GM23338 (cell line): Measurements from ENCODE around the gene BPIFB6. TPM values are rescaled to one million over a fixed set of nuclear protein-coding genes. Genes with fewer than 3 reads are reported as not detected.

ENCODE experiments used
- ATAC-seq: fragments of 200-7000 bp; cut with Tn5 transposase; 3 replicates; pipeline ENCODE4 v1.9.1; 2020
- DNase-seq: peaks from one replicate; pipeline ENCODE4 v3.0.0-alpha.2; 2015; ENCODE audit warnings: low spot score
- H2AFZ ChIP-seq: fragments of 200-600 bp; sonication (generic); 2 replicates; pipeline ENCODE4 v1.8.0; 2016; ENCODE audit warnings: antibody characterized with exemption, mild to moderate bottlenecking, moderate library complexity
- H3F3A ChIP-seq: fragments of 200-600 bp; sonication (generic); replicated peaks from 2 replicates; pipeline ENCODE4 v1.8.0; 2017; ENCODE audit warnings: antibody characterized with exemption, mixed run types, low read depth
- H3K27ac ChIP-seq: fragments of 200-600 bp; sonication (generic); 2 replicates; pipeline ENCODE4 v1.6.1; 2016; ENCODE audit warnings: low read depth
- H3K27me3 ChIP-seq: fragments of 200-600 bp; sonication (generic); 2 replicates; pipeline ENCODE4 v1.8.0; 2016; ENCODE audit warnings: mild to moderate bottlenecking, mixed run types, moderate library complexity; ENCODE audit not compliant: insufficient read depth
- H3K36me3 ChIP-seq: fragments of 200-600 bp; sonication (generic); 2 replicates; pipeline ENCODE4 v1.8.0; 2016; ENCODE audit warnings: mild to moderate bottlenecking; ENCODE audit not compliant: insufficient read depth
- H3K4me1 ChIP-seq: fragments of 200-600 bp; sonication (generic); 2 replicates; pipeline ENCODE4 v1.8.0; 2016; ENCODE audit warnings: mild to moderate bottlenecking, moderate library complexity; ENCODE audit not compliant: insufficient read depth
- H3K4me2 ChIP-seq: fragments of 200-600 bp; sonication (generic); 2 replicates; pipeline ENCODE4 v1.7.1; 2017; ENCODE audit warnings: mixed run types
- H3K4me3 ChIP-seq: fragments of 200-600 bp; sonication (generic); 2 replicates; pipeline ENCODE4 v1.6.1; 2016; ENCODE audit warnings: mixed run types
- H3K79me2 ChIP-seq: fragments of 200-600 bp; sonication (generic); replicated peaks from 2 replicates; pipeline ENCODE4 v1.8.0; 2017; ENCODE audit warnings: mild to moderate bottlenecking; ENCODE audit not compliant: insufficient read depth
- H3K9me2 ChIP-seq: fragments of 200-600 bp; sonication (generic); 2 replicates; pipeline ENCODE4 v1.8.0; 2017; ENCODE audit not compliant: insufficient read depth
- H4K20me1 ChIP-seq: fragments of 200-600 bp; sonication (generic); replicated peaks from 2 replicates; pipeline ENCODE4 v1.8.0; 2017; ENCODE audit warnings: mild to moderate bottlenecking; ENCODE audit not compliant: insufficient read depth
- H3K27ac Mint-ChIP-seq: 2 replicates; pipeline ENCODE4 v1.8.0; 2020; ENCODE audit warnings: inconsistent platforms, mild to moderate bottlenecking, moderate library complexity, mixed read lengths
- H3K27me3 Mint-ChIP-seq: 3 replicates; pipeline ENCODE4 v1.8.0; 2022; ENCODE audit warnings: low read depth, mild to moderate bottlenecking, moderate library complexity, mixed read lengths, inconsistent platforms; ENCODE audit not compliant: insufficient read depth, poor library complexity
- H3K36me3 Mint-ChIP-seq: 3 replicates; pipeline ENCODE4 v1.8.0; 2021; ENCODE audit warnings: low read depth, mild to moderate bottlenecking, inconsistent platforms, moderate library complexity, mixed read lengths
- H3K4me1 Mint-ChIP-seq: 3 replicates; pipeline ENCODE4 v1.8.0; 2020; ENCODE audit warnings: mild to moderate bottlenecking, inconsistent platforms, mixed read lengths
- H3K4me3 Mint-ChIP-seq: 3 replicates; pipeline ENCODE4 v1.8.0; 2021; ENCODE audit warnings: moderate library complexity, mild to moderate bottlenecking, inconsistent platforms, mixed read lengths
- H3K9me3 Mint-ChIP-seq: 3 replicates; pipeline ENCODE4 v1.8.0; 2020; ENCODE audit warnings: moderate library complexity, mild to moderate bottlenecking, inconsistent platforms, mixed read lengths
- CREB1 ChIP-seq: fragments of 250-450 bp; sonication (Bioruptor Pico); IDR thresholded peaks from 2 replicates; pipeline ENCODE4 v1.5.0; 2020; ENCODE audit warnings: low read depth, mild to moderate bottlenecking, moderate library complexity
- EZH2 ChIP-seq: fragments of 200-600 bp; sonication (generic); IDR thresholded peaks from one replicate; pipeline ENCODE4 v1.8.0; 2017; ENCODE audit warnings: antibody characterized with exemption, mild to moderate bottlenecking, low read depth; ENCODE audit not compliant: unreplicated experiment
- EZH2phosphoT487 ChIP-seq: fragments of 200-600 bp; sonication (generic); IDR thresholded peaks from one replicate; pipeline ENCODE4 v1.8.1; 2018; ENCODE audit warnings: antibody characterized with exemption; ENCODE audit not compliant: unreplicated experiment
- JUNB ChIP-seq: IDR thresholded peaks from one replicate; pipeline ENCODE4 v1.6.1; 2016; ENCODE audit warnings: antibody characterized with exemption; ENCODE audit not compliant: unreplicated experiment
- NANOG ChIP-seq: IDR thresholded peaks from 2 replicates; pipeline ENCODE4 v1.6.1; 2016; ENCODE audit warnings: antibody characterized with exemption, borderline replicate concordance
- POLR2AphosphoS5 ChIP-seq: IDR thresholded peaks from 2 replicates; pipeline ENCODE4 v1.6.1; 2016; ENCODE audit warnings: antibody characterized with exemption, low read depth
- STAT1 ChIP-seq: IDR thresholded peaks from one replicate; pipeline ENCODE4 v1.6.1; 2016; ENCODE audit warnings: antibody characterized with exemption; ENCODE audit not compliant: unreplicated experiment
- ZNF114 ChIP-seq: fragments of 250-450 bp; sonication (Bioruptor Pico); IDR thresholded peaks from 2 replicates; pipeline ENCODE4 v1.5.0; 2020; ENCODE audit warnings: mild to moderate bottlenecking, moderate library complexity
- ZNF331 ChIP-seq: fragments of 250-450 bp; sonication (Bioruptor Pico); IDR thresholded peaks from 2 replicates; pipeline ENCODE4 v1.5.0; 2020; ENCODE audit warnings: low read depth, mild to moderate bottlenecking, moderate library complexity
- polyA plus RNA-seq: library from polyadenylated mRNA; unstranded; fragments of >200 nt; fragmentation: Nextera tagmentation; extraction: Ambion mirVana; gene quantifications from 2 replicates; pipeline ENCODE4 v1.2.1, GENCODE V29; 2016
- total RNA-seq: library from RNA; depleted of rRNA; stranded (reverse); fragments of >200 nt; shearing (Covaris generic); gene quantifications from 2 replicates; pipeline ENCODE4 v1.2.3, GENCODE V29; 2014
- TF ChIP-seq, protein P1 (sequence below): IDR thresholded peaks from one replicate; pipeline ENCODE4 v1.6.1; 2018; ENCODE audit warnings: antibody characterized with exemption; ENCODE audit not compliant: unreplicated experiment
- TF ChIP-seq, protein P2 (sequence below), 2 experiments: fragments of 200-600 bp in 1 of 2; sonication (generic) in 1 of 2; conservative IDR thresholded peaks; 2 replicates each; pipeline versions ENCODE4 v1.5.1 to v1.6.1; 2016 to 2017; ENCODE audit warnings: antibody characterized with exemption in 2 of 2, low read depth in 2 of 2, mild to moderate bottlenecking in 2 of 2, moderate library complexity in 1 of 2
- TF ChIP-seq, protein P3 (sequence below): IDR thresholded peaks from 2 replicates; pipeline ENCODE4 v1.6.1; 2016; ENCODE audit warnings: antibody characterized with exemption

BPIFB6 gene
- total and polyA plus RNA-seq, 2 experiments from 2014 or later, result not detected

DNA sequence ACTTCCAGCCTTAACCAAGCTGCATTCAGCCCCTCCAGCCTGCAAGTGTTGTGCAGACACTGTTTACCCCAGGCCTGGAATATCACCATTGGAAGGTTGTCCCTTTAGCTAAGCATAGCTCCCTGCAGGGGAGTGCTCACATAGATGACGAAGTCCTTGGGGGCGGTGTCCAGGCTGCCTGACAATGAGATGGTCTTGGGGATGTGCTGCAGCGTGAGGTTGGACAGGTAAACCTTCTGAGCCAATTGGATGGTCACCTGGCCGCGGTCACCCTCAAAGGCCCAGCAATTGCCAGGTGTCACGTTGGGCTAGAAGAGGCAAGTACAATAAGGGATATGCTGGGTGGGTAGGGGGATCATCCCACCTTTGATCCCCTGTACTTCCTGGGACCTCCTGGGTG, 45.9 kb upstream of the BPIFB6 start:
- no peaks in the 10 kb centered on the region for H3K9me3 Mint-ChIP-seq
- peaks cover 12% of the 10 kb centered on the region for H3K27me3 Mint-ChIP-seq
- no peak for ATAC-seq

DNA sequence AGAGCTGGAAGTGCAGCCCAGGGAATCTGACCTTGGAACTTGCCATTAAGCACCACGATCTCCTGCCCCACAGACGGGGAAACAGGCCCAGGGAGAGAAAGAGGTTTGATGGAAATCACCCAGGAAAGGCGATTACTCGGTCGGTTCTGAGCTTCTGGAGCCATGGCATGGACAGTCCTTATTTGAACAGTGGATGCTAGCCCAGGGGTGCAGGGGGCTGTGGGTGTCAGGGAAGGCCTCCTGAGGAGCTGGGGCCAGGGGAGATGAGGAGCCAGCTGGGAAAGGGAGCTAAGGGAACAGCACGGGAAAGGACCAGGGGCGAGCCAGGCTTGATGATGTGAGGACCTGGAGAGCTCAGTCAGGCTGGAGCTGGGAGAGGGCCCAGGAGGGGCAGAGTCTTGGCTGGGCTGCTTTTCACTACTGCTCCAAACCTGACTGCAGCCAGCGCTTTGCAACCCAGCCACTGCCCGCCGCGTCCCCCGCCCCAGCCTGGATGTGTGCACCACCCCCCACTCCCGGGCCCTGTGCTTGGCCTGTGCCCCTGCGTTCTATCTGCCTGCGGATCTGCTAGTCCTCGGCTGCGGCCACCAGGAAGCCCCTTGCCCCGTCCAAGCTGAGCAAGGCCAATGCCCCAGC, 45.0 kb upstream of the BPIFB6 start:
- Mint-ChIP-seq H3K36me3 (no peaks in the 10 kb centered on the region), H3K4me1 (no peaks in the 10 kb centered on the region; the same call in 2 of the 3 replicates), H3K4me3 (no peak overlapping the region), H3K9me3 (no peaks in the 10 kb centered on the region), H3K27me3 (peaks cover 6% of the 10 kb centered on the region), H3K27ac (no peak overlapping the region)
- no peaks in the 10 kb centered on the region for H3K79me2 ChIP-seq
- ATAC-seq (no peak; the same call in 2 of the 3 replicates), DNase-seq (no peak)
- no peak overlapping the region for H3K4me3 ChIP-seq
- H3K27me3 ChIP-seq, result no peaks in the 10 kb centered on the region
- no peaks in the 10 kb centered on the region for H4K20me1 ChIP-seq
- no peak overlapping the region; the same call in 1 of the 2 replicates for H2AFZ ChIP-seq
- no peaks in the 10 kb centered on the region for H3F3A ChIP-seq
- H3K9me2 ChIP-seq, result no peaks in the 10 kb centered on the region
- H3K4me2 ChIP-seq, result no peak overlapping the region
- H3K36me3 ChIP-seq, result no peaks in the 10 kb centered on the region
- no peak overlapping the region for H3K27ac ChIP-seq
- no peaks in the 10 kb centered on the region for H3K4me1 ChIP-seq
- no peak for TF ChIP-seq ZNF114 (CRISPR knock-in tag)
- no peak for TF ChIP-seq NANOG
- TF ChIP-seq JUNB, result no peak
- TF ChIP-seq, protein P1, sequence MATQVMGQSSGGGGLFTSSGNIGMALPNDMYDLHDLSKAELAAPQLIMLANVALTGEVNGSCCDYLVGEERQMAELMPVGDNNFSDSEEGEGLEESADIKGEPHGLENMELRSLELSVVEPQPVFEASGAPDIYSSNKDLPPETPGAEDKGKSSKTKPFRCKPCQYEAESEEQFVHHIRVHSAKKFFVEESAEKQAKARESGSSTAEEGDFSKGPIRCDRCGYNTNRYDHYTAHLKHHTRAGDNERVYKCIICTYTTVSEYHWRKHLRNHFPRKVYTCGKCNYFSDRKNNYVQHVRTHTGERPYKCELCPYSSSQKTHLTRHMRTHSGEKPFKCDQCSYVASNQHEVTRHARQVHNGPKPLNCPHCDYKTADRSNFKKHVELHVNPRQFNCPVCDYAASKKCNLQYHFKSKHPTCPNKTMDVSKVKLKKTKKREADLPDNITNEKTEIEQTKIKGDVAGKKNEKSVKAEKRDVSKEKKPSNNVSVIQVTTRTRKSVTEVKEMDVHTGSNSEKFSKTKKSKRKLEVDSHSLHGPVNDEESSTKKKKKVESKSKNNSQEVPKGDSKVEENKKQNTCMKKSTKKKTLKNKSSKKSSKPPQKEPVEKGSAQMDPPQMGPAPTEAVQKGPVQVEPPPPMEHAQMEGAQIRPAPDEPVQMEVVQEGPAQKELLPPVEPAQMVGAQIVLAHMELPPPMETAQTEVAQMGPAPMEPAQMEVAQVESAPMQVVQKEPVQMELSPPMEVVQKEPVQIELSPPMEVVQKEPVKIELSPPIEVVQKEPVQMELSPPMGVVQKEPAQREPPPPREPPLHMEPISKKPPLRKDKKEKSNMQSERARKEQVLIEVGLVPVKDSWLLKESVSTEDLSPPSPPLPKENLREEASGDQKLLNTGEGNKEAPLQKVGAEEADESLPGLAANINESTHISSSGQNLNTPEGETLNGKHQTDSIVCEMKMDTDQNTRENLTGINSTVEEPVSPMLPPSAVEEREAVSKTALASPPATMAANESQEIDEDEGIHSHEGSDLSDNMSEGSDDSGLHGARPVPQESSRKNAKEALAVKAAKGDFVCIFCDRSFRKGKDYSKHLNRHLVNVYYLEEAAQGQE, result no peak
- TF ChIP-seq ZNF331, result no peak
- TF ChIP-seq, protein P2, sequence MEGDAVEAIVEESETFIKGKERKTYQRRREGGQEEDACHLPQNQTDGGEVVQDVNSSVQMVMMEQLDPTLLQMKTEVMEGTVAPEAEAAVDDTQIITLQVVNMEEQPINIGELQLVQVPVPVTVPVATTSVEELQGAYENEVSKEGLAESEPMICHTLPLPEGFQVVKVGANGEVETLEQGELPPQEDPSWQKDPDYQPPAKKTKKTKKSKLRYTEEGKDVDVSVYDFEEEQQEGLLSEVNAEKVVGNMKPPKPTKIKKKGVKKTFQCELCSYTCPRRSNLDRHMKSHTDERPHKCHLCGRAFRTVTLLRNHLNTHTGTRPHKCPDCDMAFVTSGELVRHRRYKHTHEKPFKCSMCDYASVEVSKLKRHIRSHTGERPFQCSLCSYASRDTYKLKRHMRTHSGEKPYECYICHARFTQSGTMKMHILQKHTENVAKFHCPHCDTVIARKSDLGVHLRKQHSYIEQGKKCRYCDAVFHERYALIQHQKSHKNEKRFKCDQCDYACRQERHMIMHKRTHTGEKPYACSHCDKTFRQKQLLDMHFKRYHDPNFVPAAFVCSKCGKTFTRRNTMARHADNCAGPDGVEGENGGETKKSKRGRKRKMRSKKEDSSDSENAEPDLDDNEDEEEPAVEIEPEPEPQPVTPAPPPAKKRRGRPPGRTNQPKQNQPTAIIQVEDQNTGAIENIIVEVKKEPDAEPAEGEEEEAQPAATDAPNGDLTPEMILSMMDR (conservative IDR thresholded peaks at IDR 0.05; ENCODE audit: low read depth in 2 of 2), result no peak
- no peak for TF ChIP-seq EZH2phosphoT487
- no peak for TF ChIP-seq STAT1
- no peak for TF ChIP-seq EZH2
- TF ChIP-seq, protein P3, sequence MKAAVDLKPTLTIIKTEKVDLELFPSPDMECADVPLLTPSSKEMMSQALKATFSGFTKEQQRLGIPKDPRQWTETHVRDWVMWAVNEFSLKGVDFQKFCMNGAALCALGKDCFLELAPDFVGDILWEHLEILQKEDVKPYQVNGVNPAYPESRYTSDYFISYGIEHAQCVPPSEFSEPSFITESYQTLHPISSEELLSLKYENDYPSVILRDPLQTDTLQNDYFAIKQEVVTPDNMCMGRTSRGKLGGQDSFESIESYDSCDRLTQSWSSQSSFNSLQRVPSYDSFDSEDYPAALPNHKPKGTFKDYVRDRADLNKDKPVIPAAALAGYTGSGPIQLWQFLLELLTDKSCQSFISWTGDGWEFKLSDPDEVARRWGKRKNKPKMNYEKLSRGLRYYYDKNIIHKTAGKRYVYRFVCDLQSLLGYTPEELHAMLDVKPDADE, result no peak

More for the DNA sequence above, 45.9 kb upstream of the BPIFB6 start:
- no peaks in the 10 kb centered on the region for H3K4me1 ChIP-seq
- H3K9me2 ChIP-seq, result no peaks in the 10 kb centered on the region
- no peak overlapping the region for H3K27ac ChIP-seq
- H2AFZ ChIP-seq, result no peak overlapping the region
- H3K27me3 ChIP-seq, result no peaks in the 10 kb centered on the region
- H3K4me3 ChIP-seq, result no peak overlapping the region
- Mint-ChIP-seq H3K4me1 (no peaks in the 10 kb centered on the region; the same call in 2 of the 3 replicates), H3K4me3 (no peak overlapping the region), H3K27ac (no peak overlapping the region), H3K36me3 (no peaks in the 10 kb centered on the region)
- H3K79me2 ChIP-seq, result no peaks in the 10 kb centered on the region
- DNase-seq, result no peak
- TF ChIP-seq CREB1 (CRISPR knock-in tag) (no peak), ZNF331 (no peak), EZH2phosphoT487 (no peak), EZH2 (no peak), POLR2AphosphoS5 (no peak)
- TF ChIP-seq, protein P1, result no peak
- H3F3A ChIP-seq, result no peaks in the 10 kb centered on the region
- no peak overlapping the region for H3K4me2 ChIP-seq
- H3K36me3 ChIP-seq, result no peaks in the 10 kb centered on the region
- H4K20me1 ChIP-seq, result no peaks in the 10 kb centered on the region
